K562 (cell line): Measurements from ENCODE around the gene ZMIZ1. TPM values are rescaled to one million over a fixed set of nuclear protein-coding genes. Genes with fewer than 3 reads are reported as not detected.

Experiments used
- ARID1B ChIP-seq: fragments of 450-650 bp; IDR thresholded peaks from 2 replicates; pipeline ENCODE4 v1.6.1; 2016; ENCODE audit warnings: antibody characterized with exemption, mild to moderate bottlenecking, inconsistent platforms
- GABPB1 ChIP-seq: sonication (generic); formaldehyde crosslinking; IDR thresholded peaks from 2 replicates; pipeline ENCODE4 v1.8.0; 2022; ENCODE audit warnings: mild to moderate bottlenecking, missing genetic modification reagents
- GTF3C2 ChIP-seq: IDR thresholded peaks from 3 replicates; pipeline ENCODE4 v1.6.1; 2011; ENCODE audit warnings: borderline replicate concordance, mild to moderate bottlenecking, moderate library complexity; ENCODE audit not compliant: insufficient read length; ENCODE audit errors: extremely low read depth
- HNRNPK ChIP-seq: fragments of 200-400 bp; formaldehyde crosslinking; IDR thresholded peaks from one replicate; pipeline ENCODE4 v1.6.1; 2018; ENCODE audit warnings: mild to moderate bottlenecking, low read depth, low read length; ENCODE audit not compliant: poor library complexity, severe bottlenecking
- IRF9 ChIP-seq: fragments of 450-650 bp; IDR thresholded peaks from 2 replicates; pipeline ENCODE4 v1.6.1; 2016; ENCODE audit warnings: missing biosample characterization, missing genetic modification characterization
- NCOA6 ChIP-seq: fragments of 450-650 bp; IDR thresholded peaks from 2 replicates; pipeline ENCODE4 v1.6.1; 2017; ENCODE audit warnings: mild to moderate bottlenecking
- STAG1 ChIP-seq: sonication (generic); formaldehyde crosslinking; IDR thresholded peaks from 2 replicates; pipeline ENCODE4 v1.5.0; 2020; ENCODE audit warnings: missing genetic modification reagents, borderline replicate concordance
- TSHZ1 ChIP-seq: fragments of 250-450 bp; sonication (Bioruptor Pico); IDR thresholded peaks from 2 replicates; pipeline ENCODE4 v1.4.0; 2020; ENCODE audit warnings: mild to moderate bottlenecking, moderate library complexity
- XRCC4 ChIP-seq: IDR thresholded peaks from one replicate; pipeline ENCODE4 v1.6.1; 2011; ENCODE audit not compliant: insufficient read depth, insufficient read length; ENCODE audit errors: extremely low read depth
- ZBTB2 ChIP-seq: fragments of 450-650 bp; IDR thresholded peaks from 2 replicates; pipeline ENCODE4 v1.6.1; 2016; ENCODE audit warnings: antibody characterized with exemption
- ZBTB49 ChIP-seq: sonication (generic); formaldehyde crosslinking; IDR thresholded peaks from 2 replicates; pipeline ENCODE4 v1.8.0; 2022; ENCODE audit warnings: missing genetic modification reagents, mild to moderate bottlenecking, borderline replicate concordance
- ZFPM2 ChIP-seq: fragments of 250-450 bp; sonication (Bioruptor Pico); IDR thresholded peaks from 2 replicates; pipeline ENCODE4 v1.5.1; 2022; ENCODE audit warnings: mild to moderate bottlenecking
- ZNF197 ChIP-seq: fragments of 200-800 bp; sonication (Bioruptor generic); IDR thresholded peaks from 2 replicates; pipeline ENCODE4 v1.6.1; 2016; ENCODE audit warnings: low read depth, missing genetic modification characterization, missing compliant biosample characterization
- ZNF76 ChIP-seq: fragments of 250-450 bp; sonication (Bioruptor Pico); IDR thresholded peaks from 2 replicates; pipeline ENCODE4 v1.4.0; 2020; ENCODE audit warnings: mild to moderate bottlenecking, moderate library complexity, borderline replicate concordance
- polyA plus RNA-seq, 8 experiments: library from polyadenylated mRNA; depleted of rRNA in 4 of 8; stranded (reverse) in 5 of 8; unstranded in 3 of 8; fragments of >200 nt; fragmentation: Nextera tagmentation in 2 of 8; fragmentation: Illumina TruSeq in 1 of 8; extraction: Ambion mirVana in 2 of 8; extraction: Trizol in 1 of 8; gene quantifications; 2 replicates each; pipeline versions ENCODE4 v1.2.1 to v1.2.3, GENCODE V29; 2011 to 2014; ENCODE audit warnings: inconsistent platforms in 1 of 8, missing spikeins in 1 of 8
- total RNA-seq, 7 experiments: library from RNA; depleted of rRNA in 6 of 7; stranded (reverse); fragments of >200 nt in 6 of 7; fragmentation: Illumina TruSeq in 2 of 7; extraction: Trizol in 2 of 7; gene quantifications; 2 replicates each; pipeline versions ENCODE4 v1.2.1 to v1.2.3, GENCODE V29; 2011 to 2021; ENCODE audit warnings: low replicate concordance in 1 of 7

Gene ZMIZ1
- total and polyA plus RNA-seq, 9 of the 15 experiments (the other 6 are each of a cell fraction or from before 2014, with no cell fraction given): 1.0 to 37.3 (median 4.3) TPM

GRCh38 chr10:79069325-79070080, 737 bp downstream of the ZMIZ1 start (continued):
- TF ChIP-seq ZBTB49 (CRISPR knock-in tag): no peak
- no peak; the same call in 1 of the 2 replicates for TF ChIP-seq STAG1 (CRISPR knock-in tag)
- TF ChIP-seq GABPB1: no peak
- no peak for TF ChIP-seq ZNF76 (CRISPR knock-in tag)
- TF ChIP-seq IRF9 (tag): no peak
- TF ChIP-seq XRCC4: no peak
- TF ChIP-seq HNRNPK: no peak
- TF ChIP-seq GTF3C2: no peak
- no peak for TF ChIP-seq ZNF197 (CRISPR knock-in tag)
- no peak for TF ChIP-seq TSHZ1 (CRISPR knock-in tag)
- no peak for TF ChIP-seq ARID1B
- TF ChIP-seq NCOA6: no peak
- TF ChIP-seq ZBTB2: peak; percentile 30; the same call in 1 of the 2 replicates
- no peak for TF ChIP-seq ZFPM2 (CRISPR knock-in tag)
